GM04504 (cell line): ENCODE measurements around the gene NCF1.
"Not testable (repeated sequence)": the region's sequence is repeated elsewhere in the genome, so short reads cannot be mapped to it uniquely, and the experiment has no call there.

Experiments
- DNase-seq: peaks from one replicate; pipeline ENCODE4 v3.0.0-alpha.2; 2012; ENCODE audit warnings: low read depth

Gene NCF1

DNA sequence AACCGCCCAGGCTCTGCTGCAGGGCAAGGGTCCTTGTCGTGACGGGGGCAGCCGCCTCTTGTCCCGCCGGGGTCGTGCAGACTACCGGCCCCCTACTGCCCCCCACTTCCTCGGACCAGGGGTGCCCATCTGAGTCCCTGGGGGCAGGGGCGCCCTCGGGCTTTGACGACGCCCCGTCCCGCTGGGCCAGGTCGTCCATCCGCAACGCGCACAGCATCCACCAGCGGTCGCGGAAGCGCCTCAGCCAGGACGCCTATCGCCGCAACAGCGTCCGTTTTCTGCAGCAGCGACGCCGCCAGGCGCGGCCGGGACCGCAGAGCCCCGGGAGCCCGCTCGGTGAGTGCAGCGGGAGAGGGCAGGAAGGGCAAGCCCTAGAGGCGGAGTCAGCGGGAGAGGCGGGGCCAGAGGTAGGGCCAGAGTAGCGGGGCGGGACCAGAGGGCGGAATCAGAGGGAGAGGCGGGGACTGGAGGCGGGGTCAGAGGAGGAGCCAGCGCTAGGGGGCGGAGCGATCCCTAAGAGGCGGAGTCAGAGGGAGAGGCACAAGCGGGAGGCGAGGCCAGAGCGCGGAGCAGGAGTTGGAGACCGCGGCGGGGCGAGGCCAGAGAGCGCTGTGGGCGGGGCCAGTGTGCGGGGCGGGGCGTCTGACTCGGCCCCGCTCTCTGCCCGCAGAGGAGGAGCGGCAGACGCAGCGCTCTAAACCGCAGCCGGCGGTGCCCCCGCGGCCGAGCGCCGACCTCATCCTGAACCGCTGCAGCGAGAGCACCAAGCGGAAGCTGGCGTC is 14.7 kb downstream of the NCF1 start:
- not testable (repeated sequence) for DNase-seq

DNA sequence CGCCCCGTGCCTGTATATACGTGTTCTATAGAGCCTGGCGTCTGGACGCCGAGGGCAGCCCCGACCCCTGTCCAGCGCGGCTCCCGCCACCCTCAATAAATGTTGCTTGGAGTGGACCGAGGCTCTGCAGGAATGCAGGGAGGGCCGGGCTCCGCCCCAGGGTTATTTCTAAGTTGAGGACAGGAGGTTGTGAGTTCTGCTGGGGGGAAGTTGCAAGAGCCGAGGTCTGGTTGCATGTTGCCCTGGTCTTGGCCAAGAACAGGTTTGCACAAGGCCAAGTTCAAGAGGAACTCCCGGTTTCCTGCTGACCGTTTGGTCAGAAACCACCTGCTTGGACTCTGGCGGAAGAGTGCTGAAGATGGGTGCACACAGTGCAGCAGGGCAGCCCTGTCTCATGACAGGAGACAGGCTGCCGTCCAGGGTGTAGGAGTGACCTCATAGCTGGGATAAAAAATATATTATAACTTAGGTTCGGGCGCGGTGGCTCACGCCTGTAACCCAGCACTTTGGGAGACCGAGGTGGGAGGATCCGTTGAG is 15.5 kb downstream of the NCF1 start:
- not testable (repeated sequence) for DNase-seq

DNA sequence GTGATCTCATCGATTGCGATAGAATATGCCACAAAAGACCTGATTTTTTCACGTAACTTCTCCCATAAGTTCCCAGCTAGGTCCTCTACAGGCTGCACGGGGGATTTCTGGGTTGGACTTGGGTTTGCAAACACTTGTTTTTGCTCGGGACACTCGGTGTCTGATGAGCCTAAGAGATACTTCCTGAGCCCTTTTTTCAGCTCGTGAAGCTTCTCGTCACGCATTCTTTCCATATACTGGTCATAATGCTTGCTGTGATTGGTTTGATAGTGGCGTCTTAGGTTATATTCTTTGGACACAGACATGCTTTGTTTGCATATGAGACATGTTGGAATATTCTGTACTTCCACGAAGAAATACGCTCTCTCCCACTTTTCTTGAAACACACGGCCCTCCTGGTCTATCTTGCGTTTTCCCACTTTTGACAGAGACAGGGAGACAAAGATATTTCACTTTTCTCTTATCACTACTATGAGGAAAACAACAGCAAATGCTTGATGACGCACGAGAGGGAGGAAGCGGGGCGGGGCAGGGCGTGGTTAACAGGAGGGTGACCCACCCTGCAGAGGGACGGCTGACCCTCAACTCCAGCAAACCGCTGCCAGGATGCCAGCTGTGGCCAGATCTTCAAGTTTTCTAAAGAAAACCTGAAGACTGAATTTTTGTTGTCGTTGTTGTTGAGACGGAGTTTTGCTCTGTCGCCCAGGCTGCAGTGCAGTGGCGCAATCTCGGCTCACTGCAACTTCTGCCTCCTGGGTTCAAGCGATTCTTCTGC is 24.2 kb downstream of the NCF1 start:
- not testable (repeated sequence) for DNase-seq

GRCh38 chr7:74798644-74799043 is 24.8 kb downstream of the NCF1 start:
- DNase-seq = not testable (repeated sequence)

GRCh38 chr7:74815882-74816281 is 42.1 kb downstream of the NCF1 start:
- DNase-seq = not testable (repeated sequence)

DNA sequence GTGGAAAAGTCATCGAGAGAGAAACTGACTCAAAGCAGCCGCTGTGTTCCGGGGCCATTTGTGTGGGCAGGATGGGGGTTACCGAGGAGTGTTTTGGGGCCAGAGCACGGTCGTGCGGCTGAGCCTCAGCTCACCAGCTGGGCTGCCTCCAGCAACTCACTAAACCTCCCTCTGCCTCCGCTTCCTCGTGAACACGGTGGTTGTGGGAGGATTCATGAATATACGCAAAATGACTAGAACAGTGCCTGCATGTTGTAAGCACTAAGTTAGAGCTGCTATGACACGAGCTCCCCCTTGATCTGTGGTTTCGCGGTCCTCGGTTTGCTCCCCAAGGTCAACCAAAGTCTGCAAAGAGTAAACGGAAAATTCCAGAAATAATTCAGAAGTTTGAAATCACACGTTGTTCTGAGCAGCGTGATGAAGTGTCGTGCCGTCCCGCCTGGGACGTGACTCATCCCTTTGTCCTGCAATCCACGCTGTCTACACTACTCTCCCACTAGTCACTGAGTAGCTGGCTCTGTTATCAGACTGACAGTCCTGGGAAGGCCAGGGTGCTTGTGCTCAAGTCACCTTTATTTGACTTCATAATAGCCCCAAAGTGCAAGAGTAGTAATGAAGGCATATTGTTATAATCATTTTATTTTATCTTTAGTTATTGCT is 46.5 kb downstream of the NCF1 start:
- not testable (repeated sequence) for DNase-seq

DNA sequence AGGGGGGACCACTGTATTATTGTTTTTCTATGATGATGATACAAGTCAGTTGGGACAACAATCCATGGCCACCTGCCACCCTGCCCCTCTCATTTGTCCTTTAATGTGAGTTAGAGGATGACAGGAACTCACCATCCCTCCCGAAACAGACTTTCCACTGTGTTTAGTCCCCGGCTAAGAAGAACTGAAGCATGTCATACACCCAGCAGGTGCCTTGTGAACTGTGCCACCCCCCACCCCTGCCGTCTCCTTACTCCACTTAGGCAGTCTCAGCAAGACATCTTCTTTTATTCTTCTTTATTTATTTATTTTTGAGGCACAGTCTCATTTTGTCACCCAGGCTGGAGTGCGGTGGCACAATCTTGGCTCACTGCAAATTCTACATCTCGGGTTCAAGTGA is 47.4 kb downstream of the NCF1 start:
- not testable (repeated sequence) for DNase-seq

GRCh38 chr7:74829959-74830358 is 56.1 kb downstream of the NCF1 start:
- not testable (repeated sequence) for DNase-seq

- DNase-seq = not testable (repeated sequence)
Observed at GRCh38 chr7:74830411-74830810, 56.6 kb downstream of the NCF1 start.
